HG03159 (cell line): ENCODE data around the gene QKI.
"Not testable (repeated sequence)": the region's sequence is repeated elsewhere in the genome, so short reads cannot be mapped to it uniquely, and the experiment has no call there.

Source experiments
- ATAC-seq: cut with Tn5 transposase; IDR thresholded peaks from one replicate; pipeline ENCODE4 v1.9.1; 2021; ENCODE audit warnings: mild to moderate bottlenecking, moderate library complexity; ENCODE audit not compliant: unreplicated experiment

Gene QKI

DNA sequence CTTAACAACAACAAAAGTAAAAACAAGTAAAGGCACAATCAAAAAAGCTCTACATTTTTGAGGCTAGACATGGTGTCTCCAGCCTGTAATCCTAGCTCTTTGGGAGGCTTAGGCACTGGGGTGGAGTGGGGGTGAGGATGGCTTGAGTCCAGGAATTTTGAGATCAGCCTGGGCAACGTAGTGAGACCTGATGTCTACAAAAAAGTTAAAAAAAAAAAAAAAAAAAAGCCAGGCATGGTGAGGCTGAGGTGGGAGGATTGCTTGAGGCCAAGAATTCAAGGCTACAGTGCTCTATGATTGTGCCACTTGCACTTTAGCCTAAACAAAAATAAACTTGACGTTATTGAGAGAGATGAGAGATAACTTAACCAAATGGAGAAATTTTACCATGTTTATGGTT, 60.1 kb downstream of the QKI start:
- ATAC-seq: no peak

DNA sequence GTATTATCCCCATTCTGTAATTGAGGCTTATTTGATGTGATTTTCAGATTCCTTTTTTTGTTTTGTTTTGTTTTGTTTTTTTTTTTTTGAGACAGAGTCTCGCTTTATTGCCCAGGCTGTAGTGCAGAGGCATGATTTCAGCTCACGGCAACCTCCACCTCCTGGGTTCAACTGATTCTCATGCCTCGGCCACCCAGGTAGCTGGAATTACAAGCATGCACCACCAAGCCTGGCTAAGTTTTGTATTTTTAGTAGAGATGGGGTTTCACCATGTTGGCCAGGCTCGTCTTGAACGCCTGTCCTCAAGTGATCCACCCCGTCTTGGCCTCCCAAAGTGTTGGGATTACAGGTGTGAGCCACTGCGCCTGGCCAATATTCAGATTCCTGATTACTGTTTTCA, 62.4 kb downstream of the QKI start:
- not testable (repeated sequence) for ATAC-seq

DNA sequence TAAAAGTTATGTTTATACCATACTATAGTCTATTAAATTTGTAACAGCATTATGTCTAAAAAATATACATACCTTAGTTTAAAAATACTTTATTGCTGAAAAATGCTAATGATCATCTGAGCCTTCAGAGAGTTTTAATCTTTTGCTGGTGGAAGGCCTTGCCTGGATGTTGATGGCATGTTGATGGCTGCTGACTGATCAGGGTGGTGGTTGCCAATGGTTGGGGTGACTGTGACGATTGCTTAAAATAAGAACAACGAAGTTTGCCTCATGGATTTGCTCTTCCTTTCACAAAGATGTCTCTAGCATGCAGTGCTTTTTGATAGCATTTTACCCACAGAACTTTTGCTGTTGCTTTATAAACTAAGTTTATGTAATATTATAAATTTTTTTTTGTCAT, 68.6 kb downstream of the QKI start:
- no peak for ATAC-seq

DNA sequence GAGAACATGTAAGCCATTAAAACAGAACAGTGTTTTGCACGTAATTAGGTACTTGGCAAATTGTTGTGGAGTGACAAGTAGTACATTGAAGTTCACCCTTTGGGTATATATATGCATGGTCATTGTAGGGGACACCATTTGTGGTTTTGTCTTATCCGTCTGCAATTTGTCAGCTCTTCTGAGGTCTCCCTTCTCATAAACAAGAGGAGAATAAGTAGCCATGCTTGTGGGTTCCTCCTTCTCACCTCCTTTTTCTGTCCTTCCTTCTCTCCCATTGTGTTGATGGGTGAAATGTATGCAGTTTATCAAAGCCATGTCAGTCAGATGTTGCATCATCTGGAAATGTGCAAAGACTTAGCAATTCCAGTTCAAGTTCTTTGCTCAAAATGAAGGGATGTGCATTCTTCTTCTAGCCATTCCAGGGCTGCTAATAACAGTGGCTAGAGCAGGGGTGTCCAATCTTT, 70.9 kb downstream of the QKI start:
- ATAC-seq: no peak

DNA sequence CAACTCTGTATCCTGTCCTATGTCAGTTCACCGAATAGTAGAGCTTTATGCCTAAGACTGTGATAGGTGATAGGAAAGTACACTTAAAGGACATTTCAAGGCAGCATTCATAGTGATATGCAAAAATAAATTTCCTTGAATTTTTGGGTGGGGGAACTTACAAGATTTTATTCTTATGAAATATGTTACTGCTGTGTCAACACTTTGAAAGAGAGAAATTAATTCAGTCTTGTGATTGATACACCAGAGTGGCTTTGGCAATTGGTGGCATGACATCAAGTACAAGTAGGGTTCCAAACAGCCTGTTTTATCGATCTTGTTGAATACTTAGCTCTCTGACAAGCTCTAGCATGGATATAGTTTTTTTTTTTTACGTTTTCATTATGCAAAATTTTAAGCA, 72.3 kb downstream of the QKI start:
- ATAC-seq: no peak

DNA sequence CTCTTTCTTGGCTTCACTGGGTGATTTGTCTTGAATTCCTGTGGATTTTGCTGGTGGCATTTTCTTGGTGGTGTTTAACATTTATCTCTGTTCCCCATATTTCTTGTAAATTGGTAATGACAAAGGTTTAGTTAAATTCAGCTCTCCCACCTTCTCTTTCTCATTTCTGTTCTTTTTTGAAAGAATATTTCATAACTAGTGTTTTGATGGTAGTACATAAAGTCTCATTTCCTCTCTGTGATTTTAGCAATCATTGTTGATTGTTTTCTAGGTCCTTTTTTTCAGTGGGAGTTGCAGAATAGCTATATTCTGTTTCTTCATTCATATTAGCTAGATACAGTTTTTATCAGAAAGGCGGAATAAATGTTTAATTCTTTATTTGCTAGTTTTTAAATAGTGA, 73.1 kb downstream of the QKI start:
- no peak for ATAC-seq

DNA sequence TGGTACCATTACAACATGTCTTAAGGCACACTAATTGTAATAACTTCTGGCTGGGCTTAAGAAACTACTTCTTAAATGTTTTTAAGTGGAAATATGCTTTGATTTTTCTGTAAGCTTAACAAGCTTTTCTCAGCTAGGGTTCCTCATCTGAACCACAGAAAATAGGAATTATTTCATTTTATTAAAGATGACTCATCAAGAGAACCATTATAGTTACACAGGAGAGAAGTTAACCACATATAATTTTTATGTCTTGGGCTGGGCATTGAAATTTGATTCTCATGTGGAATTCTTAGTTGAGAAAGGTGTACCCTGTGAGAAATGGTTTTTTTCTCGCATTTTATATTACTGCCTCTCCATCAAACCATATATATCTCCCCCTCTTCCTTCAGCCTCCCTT, 75.1 kb downstream of the QKI start:
- no peak for ATAC-seq

DNA sequence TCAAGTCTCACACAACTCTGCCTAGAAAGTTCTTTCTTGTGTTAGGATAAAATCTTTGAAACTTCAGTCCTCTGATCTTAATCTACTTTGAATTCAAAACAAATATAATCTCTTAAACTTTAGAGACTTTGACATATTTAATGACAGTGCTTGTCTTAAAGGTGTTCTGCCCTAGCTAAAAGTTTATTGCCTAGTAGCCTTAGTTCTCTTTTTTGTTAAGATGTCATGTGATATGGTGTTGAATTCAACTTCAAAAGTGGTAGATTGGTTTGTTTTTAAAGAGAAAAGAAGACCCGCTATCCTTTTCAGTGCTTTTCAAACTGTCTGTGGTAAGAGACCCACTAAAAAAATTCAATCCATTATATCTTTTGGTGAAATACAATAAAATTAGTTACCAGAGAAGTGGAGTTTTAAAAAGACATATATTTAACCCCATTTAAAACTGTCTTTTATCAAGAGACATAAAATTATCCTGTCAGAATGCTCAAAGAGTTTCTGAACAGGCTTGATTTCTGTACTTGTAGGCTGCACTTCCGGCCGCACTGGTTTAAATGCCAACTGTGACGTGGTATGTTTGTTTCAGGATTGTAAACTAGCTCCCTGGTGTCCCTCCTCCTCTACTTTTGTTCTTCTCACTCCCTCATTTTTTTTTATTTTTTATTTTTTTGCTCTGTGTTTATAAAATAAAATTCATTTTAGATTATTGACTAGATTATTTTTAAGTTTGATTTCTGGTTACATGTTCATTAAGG, 76.5 kb downstream of the QKI start:
- no peak for ATAC-seq

DNA sequence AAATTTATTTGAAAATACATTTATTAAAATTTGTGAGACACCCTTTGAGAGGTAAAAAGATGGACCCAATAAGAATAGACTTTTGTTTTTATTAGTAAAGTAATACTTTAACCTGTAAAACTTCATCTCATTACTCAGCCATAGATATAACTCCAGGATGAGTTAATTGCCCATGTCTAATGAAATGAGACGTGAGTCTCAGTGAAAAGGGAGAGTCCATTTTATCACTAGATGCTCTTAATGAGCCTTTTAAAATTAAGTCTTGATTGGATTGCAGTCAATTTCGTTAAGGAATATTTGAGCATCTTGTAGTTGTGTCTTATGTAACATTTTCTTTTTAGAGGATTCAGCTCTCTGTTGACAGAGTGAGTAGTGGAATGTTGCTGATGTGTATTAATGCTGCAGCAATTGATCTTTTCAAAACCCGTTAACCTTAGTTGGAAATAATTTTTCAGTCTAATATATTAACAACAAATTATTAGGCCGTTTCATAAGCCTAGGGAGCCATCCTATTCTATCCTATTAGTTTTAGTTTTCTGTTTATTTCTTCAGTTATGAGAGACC, 77.3 kb downstream of the QKI start:
- ATAC-seq: no peak

DNA sequence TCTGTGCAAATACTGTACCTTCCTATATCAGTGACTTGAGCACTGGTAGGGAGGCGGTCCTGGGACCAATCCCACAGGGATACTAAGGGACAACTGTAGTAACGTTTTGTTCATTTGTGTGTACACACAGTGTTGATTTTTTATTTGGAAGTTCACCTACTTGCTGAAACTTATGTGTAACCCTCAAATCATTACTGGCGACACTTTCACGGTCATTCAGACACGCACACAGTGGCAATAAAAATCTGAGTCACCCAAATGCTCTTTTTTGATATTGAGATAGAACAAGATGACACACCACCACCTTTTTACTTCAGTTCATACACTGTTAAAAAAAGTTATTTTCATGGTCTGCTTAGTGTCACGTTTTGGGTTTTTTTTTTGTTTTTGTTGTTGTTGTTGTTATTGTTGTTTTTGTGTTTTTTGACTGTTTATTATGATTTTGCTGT, 79.8 kb downstream of the QKI start:
- no peak for ATAC-seq

DNA sequence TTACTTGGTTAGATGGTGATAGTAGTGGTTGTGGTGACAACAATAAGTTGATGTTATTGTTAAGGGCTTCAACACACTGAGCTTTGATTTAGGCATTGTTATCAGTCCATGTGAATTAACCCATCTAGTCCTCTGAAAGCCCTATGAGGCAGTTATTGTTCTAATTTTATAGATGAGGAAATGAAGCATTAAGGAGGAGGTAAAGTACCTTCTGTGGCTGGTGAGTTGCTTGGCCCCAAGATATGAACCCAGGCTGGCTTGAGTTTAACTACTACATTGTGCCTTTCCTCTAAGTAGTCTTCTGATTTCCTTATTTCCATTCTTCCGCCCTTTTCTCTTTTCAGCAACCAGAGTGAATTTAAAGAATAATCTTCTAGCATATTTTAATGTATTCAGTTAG, 81.7 kb downstream of the QKI start:
- no peak for ATAC-seq

DNA sequence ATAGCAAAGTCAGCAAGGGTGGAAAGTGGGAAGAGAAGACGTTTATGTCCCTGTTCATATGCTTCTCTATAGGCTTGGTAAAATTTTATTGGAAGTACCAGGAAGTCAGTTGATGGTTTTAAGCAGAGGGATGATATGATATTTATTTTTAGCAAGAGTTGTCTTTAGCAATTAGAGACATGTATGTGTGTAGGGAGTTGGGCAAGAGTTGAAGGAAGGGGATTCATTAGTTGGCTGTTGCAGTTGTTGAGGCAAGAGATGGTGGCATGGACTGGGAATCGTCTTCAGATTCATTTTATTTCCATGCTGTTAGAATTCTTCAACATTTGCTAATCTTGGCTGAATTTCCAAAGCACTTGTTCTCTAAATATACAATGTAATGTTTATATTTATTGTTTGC, 85.6 kb downstream of the QKI start:
- no peak for ATAC-seq

DNA sequence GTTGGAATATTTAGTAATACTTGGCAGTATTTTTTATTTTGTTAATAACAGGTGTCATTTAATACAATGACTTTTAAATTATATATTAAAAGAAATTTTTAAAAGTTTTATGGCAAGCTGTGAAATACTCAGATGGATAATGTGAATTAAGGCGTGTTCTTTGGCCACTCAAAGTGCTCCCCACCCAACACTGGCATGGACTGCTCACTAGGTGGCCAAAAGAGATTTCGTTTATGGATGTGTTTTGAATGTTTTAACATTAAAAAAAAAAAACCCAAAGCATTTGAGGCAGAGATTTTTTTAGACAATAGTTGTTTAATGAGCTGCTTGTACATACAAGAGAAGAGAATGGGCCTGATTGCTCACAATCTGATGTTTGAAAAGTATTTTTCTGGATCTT, 86.5 kb downstream of the QKI start:
- no peak for ATAC-seq

DNA sequence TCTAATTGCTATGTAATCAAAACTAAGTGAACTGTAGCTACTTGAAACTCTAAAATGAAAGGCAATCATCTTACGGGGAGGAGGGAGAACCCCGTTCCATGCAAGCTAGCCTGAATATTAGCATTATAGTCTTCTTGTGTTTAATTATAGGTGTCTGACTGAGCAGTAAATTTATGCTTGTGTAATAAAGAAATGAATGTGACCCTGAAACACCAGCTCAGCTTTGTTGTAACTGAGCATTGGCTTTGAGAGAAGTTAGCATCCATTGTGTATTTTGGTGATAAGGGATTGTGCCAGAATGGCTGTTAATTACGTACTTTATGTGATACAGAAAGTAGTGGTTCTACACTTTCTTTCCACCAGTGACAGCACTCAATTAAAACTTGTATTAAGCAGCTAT, 86.9 kb downstream of the QKI start:
- no peak for ATAC-seq

DNA sequence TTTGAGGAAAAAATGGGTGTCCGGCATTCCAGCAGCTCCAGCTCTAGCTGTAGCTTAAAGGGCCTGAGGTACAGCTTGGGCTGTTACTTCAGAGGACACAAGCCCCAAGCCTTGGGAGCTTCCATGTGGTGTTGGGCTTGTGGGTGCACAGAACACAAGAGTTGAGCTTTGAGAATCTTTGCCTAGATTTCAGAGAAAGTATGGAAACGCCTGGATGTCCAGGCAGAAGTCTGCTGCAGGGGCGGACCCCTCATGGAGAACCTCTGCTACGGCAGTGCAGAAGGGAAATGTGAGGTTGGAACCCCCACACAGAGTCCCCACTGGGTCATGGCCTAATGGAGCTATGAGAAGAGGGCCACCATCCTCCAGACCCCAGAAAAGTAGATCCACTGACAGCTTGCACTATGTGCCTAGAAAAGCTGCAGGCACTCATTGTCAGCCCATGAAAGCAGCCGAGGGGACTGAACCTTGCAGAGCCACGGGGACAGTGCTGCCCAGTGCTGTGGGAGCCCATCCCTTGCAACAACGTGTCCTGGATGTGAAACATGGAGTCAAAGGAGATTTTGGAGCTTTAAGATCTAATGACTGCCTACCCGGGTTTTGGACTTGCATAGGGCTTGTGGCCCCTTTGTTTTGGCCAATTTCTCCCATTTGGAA, 90.6 kb downstream of the QKI start:
- no peak for ATAC-seq

DNA sequence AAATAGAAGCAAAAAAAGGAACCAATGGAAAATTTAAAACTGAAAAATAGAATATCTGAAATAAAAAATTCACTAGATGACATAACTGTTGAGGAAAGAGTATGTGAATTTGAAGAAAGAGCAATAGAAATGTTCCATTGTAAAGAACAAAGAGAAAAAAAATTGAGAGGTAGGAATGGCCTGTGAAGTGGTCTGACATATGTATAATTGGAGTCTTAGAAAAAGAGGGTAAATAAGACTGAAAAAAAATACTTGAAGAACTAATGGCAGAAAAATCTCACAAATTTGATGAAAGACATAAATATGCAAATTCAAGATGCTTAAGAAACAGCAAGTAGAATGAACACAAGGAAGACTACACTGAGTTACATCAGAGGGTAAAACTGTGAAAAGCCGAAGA, 93.4 kb downstream of the QKI start:
- ATAC-seq: no peak

DNA sequence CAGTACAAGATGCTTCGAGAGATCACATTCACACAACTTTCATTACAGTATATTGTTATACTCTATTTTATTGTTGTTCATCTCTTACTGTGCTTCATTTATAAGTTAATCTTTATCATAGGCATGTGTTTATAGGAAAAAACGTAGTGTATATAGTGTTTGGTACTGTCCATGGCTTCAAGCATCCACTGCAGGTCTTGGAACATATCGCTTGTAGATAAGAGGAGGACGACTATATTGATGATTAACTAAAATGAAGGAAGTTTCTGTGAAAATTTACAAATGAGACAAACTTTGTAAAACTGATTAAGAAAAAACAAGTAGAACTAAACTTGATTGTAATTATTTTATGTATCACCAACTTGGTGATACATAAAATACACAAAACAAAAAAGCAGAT, 98.5 kb downstream of the QKI start:
- ATAC-seq: no peak

DNA sequence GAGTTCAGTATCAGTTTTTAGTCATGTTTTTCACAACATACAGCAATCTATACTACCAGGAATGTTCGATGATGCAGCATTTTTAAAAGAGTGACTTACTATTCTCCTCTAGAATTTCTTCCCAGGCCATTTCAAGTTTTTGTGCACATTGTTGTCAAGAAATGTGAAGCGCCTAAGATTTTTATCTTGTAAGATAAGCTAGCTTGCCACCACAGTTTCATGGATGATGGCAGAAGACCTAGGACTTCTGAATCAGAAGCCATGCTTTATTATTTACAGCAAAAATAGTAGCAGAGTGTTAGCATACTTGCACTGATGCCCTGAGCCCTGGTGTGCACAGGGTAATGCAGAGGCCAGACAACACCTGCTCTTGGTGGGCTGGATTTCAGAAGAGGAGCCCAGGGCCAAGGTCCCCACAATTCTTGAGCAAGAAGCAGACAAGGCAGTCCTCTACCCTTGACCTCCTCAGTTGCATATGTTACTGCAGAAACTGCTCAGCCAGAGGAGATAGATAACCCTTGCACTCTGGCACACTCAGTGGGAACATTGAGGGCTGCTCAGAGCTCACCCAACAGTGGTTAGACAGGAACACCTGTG, 99.2 kb downstream of the QKI start:
- no peak for ATAC-seq

DNA sequence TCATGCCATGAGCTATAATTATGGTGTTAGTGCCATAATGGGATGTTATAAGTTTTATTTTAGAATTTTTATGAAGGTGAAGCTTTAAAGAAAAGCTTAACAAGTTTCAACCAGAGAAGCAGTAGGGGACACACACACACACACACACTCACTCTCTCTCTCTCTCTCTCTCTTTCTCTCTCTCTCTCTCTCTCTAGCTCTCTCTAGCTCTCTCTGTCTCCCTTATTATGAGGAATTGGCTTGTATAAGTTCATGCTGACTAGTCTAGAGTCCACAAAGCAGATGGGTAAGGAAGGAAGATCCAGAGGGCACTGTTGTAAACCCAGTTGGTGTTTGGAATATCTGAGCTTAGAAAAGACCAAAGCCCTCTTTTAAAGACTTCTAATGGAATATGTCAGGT, 102.4 kb downstream of the QKI start:
- no peak for ATAC-seq

DNA sequence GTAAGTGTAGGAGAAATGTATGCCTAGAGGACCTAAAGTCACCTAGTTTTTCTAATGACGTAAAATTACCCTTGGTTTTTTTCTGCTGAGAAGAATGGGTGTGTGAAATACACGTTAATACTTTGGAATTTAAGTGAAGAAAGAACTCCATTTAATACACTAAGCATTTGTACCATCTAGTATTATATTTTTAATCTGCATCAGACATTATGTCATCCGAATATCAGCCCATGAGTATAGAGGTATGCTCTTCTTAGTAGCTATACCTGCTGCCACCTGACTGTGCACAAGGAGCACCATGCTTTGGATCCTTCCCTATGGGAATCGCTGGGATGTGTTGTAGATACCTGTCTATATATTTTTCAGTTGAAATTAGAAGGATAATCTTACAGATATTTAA, 106.4 kb downstream of the QKI start:
- ATAC-seq: no peak

DNA sequence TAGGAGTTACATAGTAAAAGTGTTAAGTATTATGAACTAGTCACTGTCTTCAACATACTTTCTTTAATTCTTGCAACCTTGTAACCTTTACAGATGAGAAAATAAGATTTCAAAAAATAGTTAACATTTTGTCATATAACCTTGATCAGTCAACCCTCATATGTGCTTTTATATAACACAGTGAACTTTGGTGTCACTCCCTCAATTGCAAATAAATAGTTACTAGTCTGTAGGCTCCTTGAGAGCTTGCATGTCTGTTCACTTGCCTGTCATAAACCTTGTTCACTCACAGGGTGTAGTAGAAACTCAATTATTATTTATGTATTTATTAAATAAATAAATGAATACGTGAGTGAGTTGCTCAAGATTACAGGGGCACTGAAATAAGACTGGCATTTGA, 107.5 kb downstream of the QKI start:
- ATAC-seq: no peak

DNA sequence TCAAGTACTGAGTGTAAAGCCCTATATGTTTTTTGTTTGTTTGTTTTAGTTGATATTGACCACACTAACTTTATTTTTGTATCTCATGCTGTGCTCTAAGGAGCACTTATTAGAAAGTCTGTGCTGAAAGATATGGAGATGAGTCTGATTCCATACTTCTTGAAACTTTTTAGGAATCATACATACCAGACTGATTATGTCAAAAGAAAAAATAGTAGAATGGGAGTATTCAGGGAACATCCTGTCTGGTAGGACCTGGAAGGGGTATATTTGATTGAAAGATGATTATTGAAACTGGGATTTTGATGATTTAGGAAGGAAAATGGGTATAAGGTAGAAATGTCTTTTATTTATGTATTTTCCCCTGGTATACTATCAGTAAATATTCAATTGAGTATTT, 111.4 kb downstream of the QKI start:
- ATAC-seq: no peak
